ENCODE results near the gene PACSIN1. TPM values are rescaled to one million over a fixed set of nuclear protein-coding genes. Genes with fewer than 3 reads are reported as not detected.
A peak's percentile ranks its signal among the peaks of the same experiment; 100 is the strongest.

PACSIN1 gene
- total and polyA plus RNA-seq, 7 donors: 0.11 to 0.17 (median 0.11) TPM; not detected in 4

DNA sequence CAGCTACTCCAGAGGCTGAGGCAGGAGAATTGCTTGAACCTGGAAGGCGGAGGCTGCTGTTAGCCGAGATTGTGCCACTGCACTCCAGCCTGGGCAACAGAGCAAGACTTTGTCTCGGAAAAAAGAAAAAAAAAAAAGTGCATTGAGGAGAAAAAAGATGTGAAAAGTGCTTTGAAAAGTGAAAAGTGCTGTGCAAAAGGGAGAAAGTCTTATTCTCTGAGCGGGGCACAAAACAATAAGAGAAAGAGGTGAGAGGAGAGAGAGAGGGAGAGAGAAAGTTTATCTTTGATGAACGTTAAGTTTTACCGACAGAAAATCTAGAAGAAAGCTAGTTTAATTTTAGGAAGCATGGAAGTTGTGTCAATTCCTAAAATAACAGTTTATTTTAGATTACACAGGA, 3.9 kb upstream of the PACSIN1 start:
- Histone ChIP-seq H3K27ac (no peak overlapping the region), H3K4me3 (no peak overlapping the region), H3K36me3 (ENCODE audit: insufficient read depth in 1 of 2, low read depth in 1 of 2) (no peaks in the 10 kb centered on the region), H3K4me1 (no peaks in the 10 kb centered on the region), H3K27me3 (ENCODE audit: insufficient read depth in 3 of 3, low read length in 2 of 3) (peaks cover 0 to 26% (median 6%) of the 10 kb centered on the region in 3 donors), H3K9me3 (no peaks in the 10 kb centered on the region)
- intact Hi-C loops (cut with DNase I): no loop called here
- ATAC-seq (no peak), DNase-seq (no peak)
- 69 to 79% (median 78%) methylated on average over 6 of the region's 6 CpGs for WGBS, 3 donors
- TF ChIP-seq, protein P1, sequence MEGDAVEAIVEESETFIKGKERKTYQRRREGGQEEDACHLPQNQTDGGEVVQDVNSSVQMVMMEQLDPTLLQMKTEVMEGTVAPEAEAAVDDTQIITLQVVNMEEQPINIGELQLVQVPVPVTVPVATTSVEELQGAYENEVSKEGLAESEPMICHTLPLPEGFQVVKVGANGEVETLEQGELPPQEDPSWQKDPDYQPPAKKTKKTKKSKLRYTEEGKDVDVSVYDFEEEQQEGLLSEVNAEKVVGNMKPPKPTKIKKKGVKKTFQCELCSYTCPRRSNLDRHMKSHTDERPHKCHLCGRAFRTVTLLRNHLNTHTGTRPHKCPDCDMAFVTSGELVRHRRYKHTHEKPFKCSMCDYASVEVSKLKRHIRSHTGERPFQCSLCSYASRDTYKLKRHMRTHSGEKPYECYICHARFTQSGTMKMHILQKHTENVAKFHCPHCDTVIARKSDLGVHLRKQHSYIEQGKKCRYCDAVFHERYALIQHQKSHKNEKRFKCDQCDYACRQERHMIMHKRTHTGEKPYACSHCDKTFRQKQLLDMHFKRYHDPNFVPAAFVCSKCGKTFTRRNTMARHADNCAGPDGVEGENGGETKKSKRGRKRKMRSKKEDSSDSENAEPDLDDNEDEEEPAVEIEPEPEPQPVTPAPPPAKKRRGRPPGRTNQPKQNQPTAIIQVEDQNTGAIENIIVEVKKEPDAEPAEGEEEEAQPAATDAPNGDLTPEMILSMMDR (IDR thresholded peaks at IDR 0.05): no peak

DNA sequence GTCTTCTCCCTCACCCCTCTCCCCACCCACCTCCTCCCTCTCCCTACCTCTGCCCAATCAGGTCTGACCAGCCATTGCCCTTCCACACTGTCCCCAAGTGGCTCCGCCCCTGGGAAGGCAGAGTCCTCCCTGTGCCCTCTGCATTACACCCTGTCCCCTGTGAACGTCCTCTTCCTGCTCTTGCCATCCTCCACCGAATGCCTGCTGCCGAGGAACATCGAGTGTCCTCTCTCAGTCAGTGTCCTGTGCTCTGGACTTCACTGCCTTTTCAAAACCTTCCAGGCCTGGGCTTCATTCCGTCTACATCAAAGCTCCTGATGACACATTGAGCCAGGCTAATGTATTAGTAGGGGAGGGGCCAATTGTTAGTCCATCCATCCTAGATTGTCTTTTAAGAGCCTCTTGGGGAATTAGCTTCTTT, 3.3 kb upstream of the PACSIN1 start:
- WGBS, 3 donors: 16 to 20% (median 19%) methylated on average over 6 of the region's 6 CpGs
- no peak for DNase-seq

DNA sequence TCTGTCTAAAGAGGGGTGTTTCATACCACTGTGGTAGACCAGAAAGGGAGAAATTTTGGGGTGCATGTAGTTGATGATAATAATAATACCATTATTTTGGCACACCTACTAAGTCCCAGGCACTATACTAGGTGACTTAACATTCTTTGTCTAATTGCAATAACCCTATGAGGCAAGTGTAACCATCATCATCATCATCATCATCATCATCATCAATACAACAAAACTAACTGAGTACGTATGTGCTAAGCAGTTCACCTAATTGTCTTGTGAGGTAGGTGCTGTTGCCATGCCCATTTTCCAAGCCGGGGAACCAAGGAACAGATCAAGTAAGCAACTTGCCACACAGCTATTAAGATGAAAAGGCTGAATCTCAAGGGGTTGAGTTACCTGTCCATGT, 2.6 kb upstream of the PACSIN1 start:
- H3K9me3 ChIP-seq: no peaks in the 10 kb centered on the region
- no peak overlapping the region for H3K4me3 ChIP-seq
- intact Hi-C loops (cut with DNase I): no loop called here
- WGBS, 3 donors: 71 to 82% (median 72%) methylated on average over 2 of the region's 2 CpGs
- no peak overlapping the region for H3K27ac ChIP-seq
- DNase-seq (no peak), ATAC-seq (no peak)
- peaks cover 0 to 27% (median 6%) of the 10 kb centered on the region in 3 donors for H3K27me3 ChIP-seq (ENCODE audit: insufficient read depth in 3 of 3, low read length in 2 of 3)
- no peaks in the 10 kb centered on the region for H3K36me3 ChIP-seq (ENCODE audit: insufficient read depth in 1 of 2, low read depth in 1 of 2)
- TF ChIP-seq, protein P1 (IDR thresholded peaks at IDR 0.05): no peak
- no peaks in the 10 kb centered on the region for H3K4me1 ChIP-seq

More for the DNA sequence above, 3.3 kb upstream of the PACSIN1 start:
- intact Hi-C loops (cut with DNase I): no loop called here
- no peak overlapping the region for H3K27ac ChIP-seq
- no peak overlapping the region for H3K4me3 ChIP-seq
- TF ChIP-seq, protein P1 (IDR thresholded peaks at IDR 0.05): no peak
- ATAC-seq: peak in 1 of 4 donors; percentile 26
- no peaks in the 10 kb centered on the region for H3K4me1 ChIP-seq
- H3K36me3 ChIP-seq (ENCODE audit: insufficient read depth in 1 of 2, low read depth in 1 of 2): no peaks in the 10 kb centered on the region
- peaks cover 0 to 27% (median 6%) of the 10 kb centered on the region in 3 donors for H3K27me3 ChIP-seq (ENCODE audit: insufficient read depth in 3 of 3, low read length in 2 of 3)
- H3K9me3 ChIP-seq: no peaks in the 10 kb centered on the region

DNA sequence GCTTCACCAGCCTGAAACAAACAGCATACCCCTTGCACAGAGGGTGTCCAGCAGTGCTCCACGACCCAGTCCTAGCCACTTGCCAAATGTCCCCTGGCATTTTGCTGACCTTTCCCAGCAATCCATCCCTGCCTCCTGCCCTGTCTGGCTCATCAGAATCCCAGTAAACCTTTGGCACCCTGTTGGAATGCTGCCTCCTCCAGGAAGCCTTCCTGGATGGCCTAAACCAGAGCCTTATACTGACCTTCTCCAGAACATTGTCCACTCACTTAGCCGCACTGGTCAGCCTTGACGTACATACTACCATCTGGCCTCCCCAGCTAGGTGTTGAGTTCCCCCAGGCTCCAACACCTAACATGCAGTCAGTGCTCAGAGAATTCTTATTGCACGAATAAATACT, 2.0 kb upstream of the PACSIN1 start:
- 67 to 68% (median 68%) methylated on average over 4 of the region's 4 CpGs for WGBS, 3 donors
- H3K27me3 ChIP-seq (ENCODE audit: insufficient read depth in 3 of 3, low read length in 2 of 3): peaks cover 0 to 27% (median 6%) of the 10 kb centered on the region in 3 donors
- no peak overlapping the region for H3K4me3 ChIP-seq
- intact Hi-C loops (cut with DNase I): no loop called here
- TF ChIP-seq, protein P1 (IDR thresholded peaks at IDR 0.05): no peak
- no peaks in the 10 kb centered on the region for H3K9me3 ChIP-seq
- no peak for DNase-seq
- H3K4me1 ChIP-seq: no peaks in the 10 kb centered on the region
- no peak overlapping the region for H3K27ac ChIP-seq
- no peaks in the 10 kb centered on the region for H3K36me3 ChIP-seq (ENCODE audit: insufficient read depth in 1 of 2, low read depth in 1 of 2)
- no peak for ATAC-seq

Measured in psoas muscle (tissue), 8 donors.